NOMO-1 (cell line): ENCODE results near the gene PLB1.

Source experiments
- DNase-seq, 2 experiments: peaks; one replicate each; lab custom pipeline; 2025; ENCODE audit not compliant: unreplicated experiment in 2 of 2; lab: John Stamatoyannopoulos, UW

PLB1 gene

GRCh38 chr2:28681606-28682005, 185.7 kb downstream of the PLB1 start:
- no peak for DNase-seq

GRCh38 chr2:28683100-28683706, 187.3 kb downstream of the PLB1 start:
- DNase-seq, result no peak

DNA sequence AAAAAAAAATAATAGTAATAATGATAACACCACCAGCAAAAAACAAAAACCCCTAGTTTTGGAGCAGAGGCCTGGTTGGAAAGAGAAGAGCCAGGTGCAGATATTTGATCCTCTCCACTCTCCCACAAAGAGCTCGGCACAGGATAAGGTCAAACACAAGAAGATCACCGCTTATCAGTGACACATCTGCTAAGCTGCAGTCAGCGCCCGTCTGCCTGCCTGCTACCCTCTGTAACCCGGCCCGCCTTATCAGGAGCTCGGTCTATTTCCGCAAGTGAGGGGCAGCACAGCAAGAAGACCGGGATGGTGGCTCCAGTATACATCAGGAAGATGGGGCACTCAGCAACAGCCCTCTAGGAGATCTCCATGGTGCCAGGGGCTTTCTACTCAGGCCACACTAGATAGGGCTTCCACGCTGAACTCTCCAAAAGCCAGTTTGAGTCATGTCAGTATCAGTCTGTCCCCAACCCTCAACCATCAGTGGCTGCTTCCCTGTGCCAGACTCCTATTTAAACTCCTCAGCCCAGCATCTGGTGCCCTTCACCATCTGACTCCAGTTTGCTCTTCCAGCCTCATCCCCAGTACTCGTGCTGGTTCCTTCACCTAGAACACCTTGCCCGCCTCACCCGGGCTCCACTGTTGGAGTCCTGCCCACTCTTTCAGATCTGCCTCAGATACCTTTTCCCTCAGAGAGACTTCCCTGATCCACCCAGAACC, 188.4 kb downstream of the PLB1 start:
- DNase-seq, result no peak

DNA sequence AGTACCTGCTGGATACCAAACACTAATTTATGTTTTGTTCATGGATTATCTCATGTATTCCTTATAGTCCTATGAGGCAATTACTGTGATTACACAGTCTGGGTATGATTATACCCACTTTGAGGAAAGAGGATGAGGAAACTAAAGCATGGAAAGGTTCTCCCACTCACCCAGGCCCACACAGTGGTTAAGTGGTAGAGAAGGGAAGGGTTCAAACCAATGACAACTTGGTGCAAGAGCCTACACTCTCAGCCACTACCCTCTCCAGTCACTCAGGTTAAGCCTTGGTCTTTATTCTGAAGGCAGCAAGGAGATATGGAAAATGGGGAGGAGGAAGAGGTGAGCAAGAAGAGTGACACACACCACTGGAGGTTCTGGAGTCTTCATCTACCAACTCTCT, 191.3 kb downstream of the PLB1 start:
- no peak for DNase-seq

DNA sequence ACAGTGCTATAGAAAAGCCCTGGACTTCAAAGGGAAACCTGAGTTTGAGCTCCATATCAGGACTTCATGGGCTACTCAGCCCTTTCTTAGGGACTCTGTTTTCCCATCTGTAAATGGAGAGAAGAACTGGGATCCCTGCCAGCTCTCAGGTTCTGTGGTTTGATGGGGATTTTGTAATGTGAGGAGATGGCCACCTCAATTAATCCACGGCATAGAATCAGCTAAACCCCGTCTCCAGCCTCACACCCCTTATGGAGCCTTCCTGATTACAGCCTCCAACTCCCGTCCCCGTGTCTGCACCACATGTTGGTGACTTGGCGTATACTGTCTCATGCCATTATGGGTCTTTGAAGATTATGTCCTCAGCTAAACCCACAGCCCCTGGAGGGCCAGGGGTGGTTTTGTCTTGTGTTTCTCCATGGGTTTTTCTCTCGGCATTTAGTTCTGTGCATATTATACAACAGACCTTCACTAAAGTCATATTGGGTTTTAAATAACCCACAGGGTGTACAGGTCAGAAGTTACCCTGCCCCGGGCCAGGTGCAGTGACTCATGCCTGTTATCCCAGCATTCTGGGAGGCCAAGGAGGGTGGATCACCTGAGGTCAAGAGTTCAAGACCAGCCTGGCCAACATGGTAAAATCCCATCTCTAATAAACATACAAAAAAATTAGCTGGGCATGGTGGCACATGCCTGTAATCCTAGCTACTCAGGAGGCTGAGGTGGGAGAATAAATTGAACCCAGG, 192.0 kb downstream of the PLB1 start:
- no peak for DNase-seq

DNA sequence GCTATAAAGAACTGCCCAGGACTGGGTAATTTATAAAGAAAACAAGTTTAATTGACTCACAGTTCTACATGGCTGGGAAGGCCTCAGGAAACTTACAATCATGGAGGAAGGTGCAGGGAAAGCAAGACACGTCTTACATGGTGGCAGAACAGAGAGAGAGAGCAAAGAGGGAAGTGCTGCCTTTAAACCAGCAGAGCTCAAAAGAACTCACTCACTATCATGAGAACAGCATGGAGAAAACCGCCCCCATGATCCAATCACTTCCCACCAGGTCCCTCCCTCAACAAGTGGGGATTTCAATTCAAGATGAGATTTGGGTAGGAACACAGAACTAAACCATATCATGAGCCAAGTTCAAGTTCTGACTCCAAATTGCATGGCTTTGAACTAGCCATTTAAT, 193.0 kb downstream of the PLB1 start:
- DNase-seq, result no peak

GRCh38 chr2:28689771-28690170, 193.9 kb downstream of the PLB1 start:
- DNase-seq, result no peak

DNA sequence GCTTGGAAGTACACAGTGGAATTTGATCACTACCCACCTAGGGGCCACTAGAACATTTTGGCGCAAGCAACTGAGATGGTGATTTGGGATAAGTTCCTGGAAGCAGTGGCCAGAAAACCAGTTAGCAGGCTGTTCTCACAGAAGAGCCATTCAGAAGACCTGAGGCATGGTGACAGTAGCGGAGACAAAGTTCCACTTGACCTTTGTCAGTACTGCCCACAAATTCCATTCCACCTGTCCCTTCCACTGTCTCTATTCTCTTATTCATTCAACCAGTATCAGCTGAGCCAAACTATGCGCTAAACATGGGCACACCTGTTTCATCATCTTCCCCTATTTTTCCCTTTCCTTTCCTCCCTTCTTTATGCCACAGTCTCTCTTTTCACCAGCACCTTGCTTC, 196.6 kb downstream of the PLB1 start:
- no peak for DNase-seq

- DNase-seq, result no peak
These were observed 197.4 kb downstream of the PLB1 start for GRCh38 chr2:28693223-28693622.
